CD4-positive, alpha-beta T cell (primary cell): ENCODE data around the gene KRT40. TPM values are rescaled to one million over a fixed set of nuclear protein-coding genes. Genes with fewer than 3 reads are reported as not detected.
"Not testable (repeated sequence)": the region's sequence is repeated elsewhere in the genome, so short reads cannot be mapped to it uniquely, and the experiment has no call there.

Experiments used
- ATAC-seq: fragments of 200-7000 bp; cut with Tn5 transposase; one replicate; pipeline ENCODE4 v1.10.0; 2022; ENCODE audit warnings: mild to moderate bottlenecking; ENCODE audit not compliant: poor library complexity
- CTCF ChIA-PET: fragments of 350-600 bp; sonication (Branson Sonifier 250); formaldehyde crosslinking; loops from one replicate; lab custom pipeline; 2021; ENCODE audit warnings: antibody characterized with exemption, inconsistent platforms; lab: Charles Lee
- POLR2A ChIA-PET: fragments of 350-600 bp; sonication (Branson Sonifier 250); formaldehyde crosslinking; loops from one replicate; lab custom pipeline; 2021; ENCODE audit warnings: antibody characterized with exemption, inconsistent platforms; lab: Charles Lee
- DNase-seq, 14 experiments: peaks; one replicate each; pipeline ENCODE4 v3.0.0-alpha.2; 2013 to 2020; ENCODE audit warnings: mixed read lengths in 2 of 14
- H3K27ac ChIP-seq, 2 donors: one replicate each; pipeline versions ENCODE4 v1.5.1 to v1.7.0; 2013; ENCODE audit warnings: low read length in 2 of 2, low read depth in 1 of 2, mild to moderate bottlenecking in 1 of 2
- H3K27me3 ChIP-seq, 2 experiments: 1 replicate in 1 of 2; 2 replicates in 1 of 2; pipeline versions ENCODE4 v1.6.1 to v1.7.0; 2013; ENCODE audit warnings: low read length in 2 of 2, control low read depth in 1 of 2, mild to moderate bottlenecking in 1 of 2, moderate library complexity in 1 of 2; ENCODE audit not compliant: insufficient read depth in 2 of 2, control insufficient read depth in 1 of 2
- H3K36me3 ChIP-seq: one replicate; pipeline ENCODE4 v1.6.1; 2013; ENCODE audit warnings: low read length, control low read depth; ENCODE audit not compliant: insufficient read depth
- H3K4me1 ChIP-seq: one replicate; pipeline ENCODE4 v1.6.1; 2013; ENCODE audit warnings: low read length, control low read depth; ENCODE audit not compliant: insufficient read depth
- H3K4me3 ChIP-seq: one replicate; pipeline ENCODE4 v1.5.1; 2013; ENCODE audit warnings: mild to moderate bottlenecking, low read length, moderate library complexity
- H3K9me3 ChIP-seq, 2 experiments: 1 replicate in 1 of 2; 2 replicates in 1 of 2; pipeline versions ENCODE4 v1.6.1 to v1.7.0; 2013; ENCODE audit warnings: low read length in 2 of 2, mild to moderate bottlenecking in 2 of 2, control low read depth in 1 of 2, moderate library complexity in 1 of 2; ENCODE audit not compliant: control insufficient read depth in 1 of 2, insufficient read depth in 1 of 2
- H3K27ac Mint-ChIP-seq: one replicate; pipeline ENCODE4 v1.8.0; 2020; ENCODE audit warnings: mixed read lengths
- H3K27me3 Mint-ChIP-seq: one replicate; pipeline ENCODE4 v1.8.0; 2021; ENCODE audit warnings: mixed read lengths
- H3K36me3 Mint-ChIP-seq: one replicate; pipeline ENCODE4 v1.8.0; 2021; ENCODE audit warnings: low read depth, mixed read lengths
- H3K4me1 Mint-ChIP-seq: one replicate; pipeline ENCODE4 v1.8.0; 2021; ENCODE audit warnings: low read depth, mixed read lengths
- H3K4me3 Mint-ChIP-seq: one replicate; pipeline ENCODE4 v1.8.0; 2020; ENCODE audit warnings: mild to moderate bottlenecking, mixed read lengths
- H3K9me3 Mint-ChIP-seq: one replicate; pipeline ENCODE4 v1.8.0; 2020; ENCODE audit warnings: mixed read lengths
- CTCF ChIP-seq: fragments of 200-600 bp; IDR thresholded peaks from one replicate; pipeline ENCODE4 v1.8.0; 2022; ENCODE audit warnings: antibody characterized with exemption, mild to moderate bottlenecking
- intact Hi-C, 2 experiments: fragments of 100-400 bp; cut with DNase I in 1 of 2; cut with micrococcal nuclease in 1 of 2; formaldehyde crosslinking; loops; one replicate each; pipeline versions ENCODE4 v1.15.1 to v1.9.0; 2023 to 2025; cut with DNase I, micrococcal nuclease
- total RNA-seq, 174 experiments: library from RNA in 2 of 174; stranded (reverse) in 2 of 174; gene quantifications; one replicate each; pipeline ENCODE4 v1.2.3 and lab custom pipeline; 2021 to 2026

The KRT40 gene
- total RNA-seq, 2 experiments from 2014 or later = not detected

GRCh38 chr17:41002814-41003213 is 18.7 kb upstream of the KRT40 start:
- DNase-seq (no peak), ATAC-seq (no peak)
- Histone ChIP-seq H3K9me3 (no peaks in the 10 kb centered on the region), H3K4me3 (no peak overlapping the region), H3K27ac (no peak overlapping the region), H3K4me1 (no peaks in the 10 kb centered on the region), H3K27me3 (peaks cover 7 to 12% of the 10 kb centered on the region in 2 experiments), H3K36me3 (no peaks in the 10 kb centered on the region)
- POLR2A ChIA-PET = no interaction called here
- Mint-ChIP-seq H3K9me3 (no peaks in the 10 kb centered on the region), H3K27me3 (peaks cover 53% of the 10 kb centered on the region), H3K4me1 (no peaks in the 10 kb centered on the region), H3K36me3 (no peaks in the 10 kb centered on the region), H3K4me3 (no peak overlapping the region), H3K27ac (no peak overlapping the region)
- intact Hi-C loops = no loop called here
- TF ChIP-seq CTCF = no peak
- CTCF ChIA-PET = no interaction called here

- Histone ChIP-seq H3K4me1 (no peaks in the 10 kb centered on the region), H3K4me3 (no peak overlapping the region), H3K36me3 (no peaks in the 10 kb centered on the region), H3K9me3 (no peaks in the 10 kb centered on the region), H3K27ac (no peak overlapping the region), H3K27me3 (peaks cover 13 to 19% of the 10 kb centered on the region in 2 experiments)
- ATAC-seq = no peak
- intact Hi-C loops = no loop called here
- Mint-ChIP-seq H3K27ac (no peak overlapping the region), H3K36me3 (no peaks in the 10 kb centered on the region), H3K4me1 (no peaks in the 10 kb centered on the region), H3K9me3 (no peaks in the 10 kb centered on the region), H3K4me3 (no peak overlapping the region), H3K27me3 (peaks cover 62% of the 10 kb centered on the region)
- ChIA-PET POLR2A (no interaction called here), CTCF (no interaction called here)
- no peak for TF ChIP-seq CTCF
- DNase-seq = no peak
Observed at GRCh38 chr17:41001795-41002194, 17.7 kb upstream of the KRT40 start.

- H3K4me1 ChIP-seq, H3K27ac ChIP-seq, H3K4me1 Mint-ChIP-seq, CTCF ChIA-PET, H3K36me3 ChIP-seq, DNase-seq, H3K27ac Mint-ChIP-seq, POLR2A ChIA-PET, H3K4me3 Mint-ChIP-seq, intact Hi-C loops, H3K4me3 ChIP-seq, H3K9me3 ChIP-seq, ATAC-seq, H3K9me3 Mint-ChIP-seq, H3K36me3 Mint-ChIP-seq: not testable (repeated sequence)
- peaks cover 75% of the 10 kb centered on the region for H3K27me3 Mint-ChIP-seq
- peaks cover 18 to 31% of the 10 kb centered on the region in 2 experiments for H3K27me3 ChIP-seq
Observed at GRCh38 chr17:40999563-40999962, 15.4 kb upstream of the KRT40 start, which contains the start of gene KRTAP3-2. TSS of gene KRTAP3-2 (minus strand) at chr17:40999906. CDS start at chr17:40999853, 53 bp downstream.

GRCh38 chr17:40997361-40997760 is 13.2 kb upstream of the KRT40 start:
- Mint-ChIP-seq H3K36me3 (no peaks in the 10 kb centered on the region), H3K4me3 (no peak overlapping the region), H3K9me3 (no peaks in the 10 kb centered on the region), H3K27me3 (peaks cover 75% of the 10 kb centered on the region), H3K27ac (no peak overlapping the region), H3K4me1 (no peaks in the 10 kb centered on the region)
- ChIA-PET CTCF (no interaction called here), POLR2A (no interaction called here)
- no peaks in the 10 kb centered on the region for H3K9me3 ChIP-seq
- no peak for ATAC-seq
- no peak overlapping the region for H3K27ac ChIP-seq
- no peak overlapping the region for H3K4me3 ChIP-seq
- no peak for TF ChIP-seq CTCF
- peaks cover 18 to 38% of the 10 kb centered on the region in 2 experiments for H3K27me3 ChIP-seq
- intact Hi-C loops = no loop called here
- no peak for DNase-seq
- no peaks in the 10 kb centered on the region for H3K4me1 ChIP-seq
- H3K36me3 ChIP-seq = no peaks in the 10 kb centered on the region
